ENCODE measurements around the gene ZNF808. TPM values are rescaled to one million over a fixed set of nuclear protein-coding genes. Genes with fewer than 3 reads are reported as not detected.

ZNF808 gene
- total and polyA plus RNA-seq, 9 of the 15 experiments (the other 6 are each of a cell fraction or from before 2014, with no cell fraction given), result 3.1 to 20.1 (median 10.9) TPM

DNA sequence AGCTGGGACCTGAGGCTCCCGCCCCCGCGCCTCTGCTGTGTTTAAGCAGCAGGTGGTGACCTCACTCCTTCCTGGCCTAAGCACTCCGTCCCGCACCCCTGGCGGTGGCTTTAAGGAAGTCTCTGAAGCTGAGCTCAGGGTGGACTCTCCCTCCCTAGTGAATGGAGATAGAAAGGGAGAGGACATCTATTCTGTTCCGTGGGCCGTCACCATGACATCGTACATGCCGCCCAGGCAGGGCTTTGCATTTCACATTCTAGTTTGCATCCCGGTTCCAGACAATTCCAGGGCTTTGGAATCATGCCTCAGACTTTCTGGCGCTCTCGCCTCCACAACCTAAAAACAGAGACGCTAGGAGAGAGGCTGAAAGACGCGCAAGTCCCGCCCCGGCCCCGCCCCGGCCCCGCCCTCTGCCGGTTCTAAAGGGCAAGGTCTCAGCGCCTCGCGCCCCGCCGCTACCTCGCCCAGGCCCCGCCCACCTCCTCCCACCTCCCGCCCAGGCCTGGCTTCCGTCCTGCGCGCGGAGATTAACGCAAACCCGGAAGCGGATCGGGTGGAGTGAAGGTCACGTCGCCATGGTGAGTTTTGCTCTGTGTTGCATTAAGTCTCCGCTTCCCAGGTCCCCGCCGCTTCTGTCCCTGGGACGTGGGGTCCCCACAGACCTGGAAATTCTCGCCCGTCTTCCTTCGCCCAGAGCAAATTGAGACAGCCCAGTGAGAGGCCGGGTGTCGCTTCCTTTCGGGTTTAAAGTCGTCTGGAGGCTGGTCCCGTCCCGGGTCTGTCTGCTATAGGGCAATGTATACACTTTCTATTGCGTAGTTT, at the start of gene ZNF808 (continued):
- TF ChIP-seq, protein P1, sequence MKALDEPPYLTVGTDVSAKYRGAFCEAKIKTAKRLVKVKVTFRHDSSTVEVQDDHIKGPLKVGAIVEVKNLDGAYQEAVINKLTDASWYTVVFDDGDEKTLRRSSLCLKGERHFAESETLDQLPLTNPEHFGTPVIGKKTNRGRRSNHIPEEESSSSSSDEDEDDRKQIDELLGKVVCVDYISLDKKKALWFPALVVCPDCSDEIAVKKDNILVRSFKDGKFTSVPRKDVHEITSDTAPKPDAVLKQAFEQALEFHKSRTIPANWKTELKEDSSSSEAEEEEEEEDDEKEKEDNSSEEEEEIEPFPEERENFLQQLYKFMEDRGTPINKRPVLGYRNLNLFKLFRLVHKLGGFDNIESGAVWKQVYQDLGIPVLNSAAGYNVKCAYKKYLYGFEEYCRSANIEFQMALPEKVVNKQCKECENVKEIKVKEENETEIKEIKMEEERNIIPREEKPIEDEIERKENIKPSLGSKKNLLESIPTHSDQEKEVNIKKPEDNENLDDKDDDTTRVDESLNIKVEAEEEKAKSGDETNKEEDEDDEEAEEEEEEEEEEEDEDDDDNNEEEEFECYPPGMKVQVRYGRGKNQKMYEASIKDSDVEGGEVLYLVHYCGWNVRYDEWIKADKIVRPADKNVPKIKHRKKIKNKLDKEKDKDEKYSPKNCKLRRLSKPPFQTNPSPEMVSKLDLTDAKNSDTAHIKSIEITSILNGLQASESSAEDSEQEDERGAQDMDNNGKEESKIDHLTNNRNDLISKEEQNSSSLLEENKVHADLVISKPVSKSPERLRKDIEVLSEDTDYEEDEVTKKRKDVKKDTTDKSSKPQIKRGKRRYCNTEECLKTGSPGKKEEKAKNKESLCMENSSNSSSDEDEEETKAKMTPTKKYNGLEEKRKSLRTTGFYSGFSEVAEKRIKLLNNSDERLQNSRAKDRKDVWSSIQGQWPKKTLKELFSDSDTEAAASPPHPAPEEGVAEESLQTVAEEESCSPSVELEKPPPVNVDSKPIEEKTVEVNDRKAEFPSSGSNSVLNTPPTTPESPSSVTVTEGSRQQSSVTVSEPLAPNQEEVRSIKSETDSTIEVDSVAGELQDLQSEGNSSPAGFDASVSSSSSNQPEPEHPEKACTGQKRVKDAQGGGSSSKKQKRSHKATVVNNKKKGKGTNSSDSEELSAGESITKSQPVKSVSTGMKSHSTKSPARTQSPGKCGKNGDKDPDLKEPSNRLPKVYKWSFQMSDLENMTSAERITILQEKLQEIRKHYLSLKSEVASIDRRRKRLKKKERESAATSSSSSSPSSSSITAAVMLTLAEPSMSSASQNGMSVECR (CRISPR knock-in tag; IDR thresholded peaks at IDR 0.05), result no peak
- TF ChIP-seq RCOR1 (IDR thresholded peaks at IDR 0.05; ENCODE audit: borderline replicate concordance in 1 of 2, low read depth in 2 of 2, low read length in 2 of 2) (no peak), PHTF2 (CRISPR knock-in tag; IDR thresholded peaks at IDR 0.05) (no peak), ZNF785 (CRISPR knock-in tag; IDR thresholded peaks at IDR 0.05) (no peak), ARHGAP35 (IDR thresholded peaks at IDR 0.05; ENCODE audit: partially characterized antibody) (no peak), ZFX (CRISPR knock-in tag; IDR thresholded peaks at IDR 0.05) (peak; percentile 68), OTX1 (CRISPR knock-in tag; IDR thresholded peaks at IDR 0.05) (no peak), SRSF1 (IDR thresholded peaks at IDR 0.05; ENCODE audit: low read depth, low read length) (no peak), PTBP1 (IDR thresholded peaks at IDR 0.05; ENCODE audit: low read depth, low read length) (no peak), NR2C2 (CRISPR knock-in tag; IDR thresholded peaks at IDR 0.05) (0 out of 2 replicates have a peak, but pooled peaks have one; percentile 44), NR2C2 (tag; IDR thresholded peaks at IDR 0.05) (peak; percentile 98), PYGO2 (tag; IDR thresholded peaks at IDR 0.05) (no peak), ZNF644 (tag; IDR thresholded peaks at IDR 0.05; ENCODE audit: low read depth) (no peak), SREBF2 (CRISPR knock-in tag; IDR thresholded peaks at IDR 0.05) (no peak), FOS (IDR thresholded peaks at IDR 0.05; ENCODE audit: extremely low read depth, insufficient read length) (no peak), TCFL5 (CRISPR knock-in tag; conservative IDR thresholded peaks at IDR 0.05) (no peak), PHB2 (IDR thresholded peaks at IDR 0.05; ENCODE audit: low read depth) (no peak), XRCC5 (IDR thresholded peaks at IDR 0.05; ENCODE audit: low read depth, low read length) (peak; percentile 64; the same call in 1 of the 2 replicates)
- TF ChIP-seq, protein P2, sequence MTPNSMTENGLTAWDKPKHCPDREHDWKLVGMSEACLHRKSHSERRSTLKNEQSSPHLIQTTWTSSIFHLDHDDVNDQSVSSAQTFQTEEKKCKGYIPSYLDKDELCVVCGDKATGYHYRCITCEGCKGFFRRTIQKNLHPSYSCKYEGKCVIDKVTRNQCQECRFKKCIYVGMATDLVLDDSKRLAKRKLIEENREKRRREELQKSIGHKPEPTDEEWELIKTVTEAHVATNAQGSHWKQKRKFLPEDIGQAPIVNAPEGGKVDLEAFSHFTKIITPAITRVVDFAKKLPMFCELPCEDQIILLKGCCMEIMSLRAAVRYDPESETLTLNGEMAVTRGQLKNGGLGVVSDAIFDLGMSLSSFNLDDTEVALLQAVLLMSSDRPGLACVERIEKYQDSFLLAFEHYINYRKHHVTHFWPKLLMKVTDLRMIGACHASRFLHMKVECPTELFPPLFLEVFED (CRISPR knock-in tag; conservative IDR thresholded peaks at IDR 0.05), result no peak
- TF ChIP-seq, protein P3, sequence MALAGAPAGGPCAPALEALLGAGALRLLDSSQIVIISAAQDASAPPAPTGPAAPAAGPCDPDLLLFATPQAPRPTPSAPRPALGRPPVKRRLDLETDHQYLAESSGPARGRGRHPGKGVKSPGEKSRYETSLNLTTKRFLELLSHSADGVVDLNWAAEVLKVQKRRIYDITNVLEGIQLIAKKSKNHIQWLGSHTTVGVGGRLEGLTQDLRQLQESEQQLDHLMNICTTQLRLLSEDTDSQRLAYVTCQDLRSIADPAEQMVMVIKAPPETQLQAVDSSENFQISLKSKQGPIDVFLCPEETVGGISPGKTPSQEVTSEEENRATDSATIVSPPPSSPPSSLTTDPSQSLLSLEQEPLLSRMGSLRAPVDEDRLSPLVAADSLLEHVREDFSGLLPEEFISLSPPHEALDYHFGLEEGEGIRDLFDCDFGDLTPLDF (CRISPR knock-in tag; IDR thresholded peaks at IDR 0.05), result no peak
- TF ChIP-seq, protein P4, sequence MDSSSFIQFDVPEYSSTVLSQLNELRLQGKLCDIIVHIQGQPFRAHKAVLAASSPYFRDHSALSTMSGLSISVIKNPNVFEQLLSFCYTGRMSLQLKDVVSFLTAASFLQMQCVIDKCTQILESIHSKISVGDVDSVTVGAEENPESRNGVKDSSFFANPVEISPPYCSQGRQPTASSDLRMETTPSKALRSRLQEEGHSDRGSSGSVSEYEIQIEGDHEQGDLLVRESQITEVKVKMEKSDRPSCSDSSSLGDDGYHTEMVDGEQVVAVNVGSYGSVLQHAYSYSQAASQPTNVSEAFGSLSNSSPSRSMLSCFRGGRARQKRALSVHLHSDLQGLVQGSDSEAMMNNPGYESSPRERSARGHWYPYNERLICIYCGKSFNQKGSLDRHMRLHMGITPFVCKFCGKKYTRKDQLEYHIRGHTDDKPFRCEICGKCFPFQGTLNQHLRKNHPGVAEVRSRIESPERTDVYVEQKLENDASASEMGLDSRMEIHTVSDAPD (CRISPR knock-in tag; IDR thresholded peaks at IDR 0.05), result no peak
